Measurements from ENCODE around the gene GPR42.
"Not testable (repeated sequence)": the region's sequence is repeated elsewhere in the genome, so short reads cannot be mapped to it uniquely, and the experiment has no call there.

Gene GPR42

DNA sequence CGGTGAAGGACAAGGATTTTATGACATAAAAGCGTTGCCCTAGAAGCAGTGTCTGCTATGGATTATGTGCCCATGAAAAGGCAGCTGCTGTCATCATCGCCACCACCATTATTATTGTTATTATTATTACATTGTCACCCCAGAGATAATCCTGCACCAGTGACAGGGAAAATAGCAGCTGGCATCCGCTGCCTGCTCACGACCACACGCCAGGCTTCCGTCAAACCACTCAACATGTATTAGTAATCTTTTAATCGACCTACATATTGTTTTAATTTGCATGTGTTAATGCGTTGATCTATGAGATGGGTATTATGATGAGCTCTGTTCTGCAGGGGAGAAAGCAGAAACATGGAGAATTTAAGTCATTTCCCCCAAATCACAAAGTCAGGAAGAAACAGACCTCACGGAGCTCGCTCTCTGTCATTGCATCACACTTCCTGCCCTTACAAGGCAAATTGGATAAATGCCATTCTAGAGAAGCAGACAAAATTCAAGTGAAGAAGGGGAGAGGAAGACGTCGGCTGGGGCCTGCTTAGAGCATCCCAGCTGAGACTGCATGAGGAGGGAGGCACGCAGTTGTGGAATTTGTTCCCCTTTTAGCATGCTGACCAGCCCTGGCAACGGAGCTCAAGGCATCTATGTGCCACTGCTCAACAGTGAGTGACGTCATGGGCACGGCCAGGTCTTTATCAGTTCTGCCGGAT lies 12.8 kb upstream of the GPR42 start, which contains the start of gene FFAR3:
TSS of gene FFAR3 (plus strand) at position 594 of the 707 bp plus-strand sequence. CDS start 431 bp downstream, outside the sequence.
- peak; percentile 59 to 86 for DNase-seq (ENCODE audit: low read depth in 2 of 2)
- TF ChIP-seq, protein P1, sequence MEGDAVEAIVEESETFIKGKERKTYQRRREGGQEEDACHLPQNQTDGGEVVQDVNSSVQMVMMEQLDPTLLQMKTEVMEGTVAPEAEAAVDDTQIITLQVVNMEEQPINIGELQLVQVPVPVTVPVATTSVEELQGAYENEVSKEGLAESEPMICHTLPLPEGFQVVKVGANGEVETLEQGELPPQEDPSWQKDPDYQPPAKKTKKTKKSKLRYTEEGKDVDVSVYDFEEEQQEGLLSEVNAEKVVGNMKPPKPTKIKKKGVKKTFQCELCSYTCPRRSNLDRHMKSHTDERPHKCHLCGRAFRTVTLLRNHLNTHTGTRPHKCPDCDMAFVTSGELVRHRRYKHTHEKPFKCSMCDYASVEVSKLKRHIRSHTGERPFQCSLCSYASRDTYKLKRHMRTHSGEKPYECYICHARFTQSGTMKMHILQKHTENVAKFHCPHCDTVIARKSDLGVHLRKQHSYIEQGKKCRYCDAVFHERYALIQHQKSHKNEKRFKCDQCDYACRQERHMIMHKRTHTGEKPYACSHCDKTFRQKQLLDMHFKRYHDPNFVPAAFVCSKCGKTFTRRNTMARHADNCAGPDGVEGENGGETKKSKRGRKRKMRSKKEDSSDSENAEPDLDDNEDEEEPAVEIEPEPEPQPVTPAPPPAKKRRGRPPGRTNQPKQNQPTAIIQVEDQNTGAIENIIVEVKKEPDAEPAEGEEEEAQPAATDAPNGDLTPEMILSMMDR (IDR thresholded peaks at IDR 0.05; ENCODE audit: low read depth, low read length), result no peak

DNA sequence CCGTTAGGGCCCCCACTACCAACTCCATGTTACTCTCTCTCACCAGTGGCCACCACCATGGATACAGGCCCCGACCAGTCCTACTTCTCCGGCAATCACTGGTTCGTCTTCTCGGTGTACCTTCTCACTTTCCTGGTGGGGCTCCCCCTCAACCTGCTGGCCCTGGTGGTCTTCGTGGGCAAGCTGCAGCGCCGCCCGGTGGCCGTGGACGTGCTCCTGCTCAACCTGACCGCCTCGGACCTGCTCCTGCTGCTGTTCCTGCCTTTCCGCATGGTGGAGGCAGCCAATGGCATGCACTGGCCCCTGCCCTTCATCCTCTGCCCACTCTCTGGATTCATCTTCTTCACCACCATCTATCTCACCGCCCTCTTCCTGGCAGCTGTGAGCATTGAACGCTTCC lies 12.0 kb upstream of the GPR42 start:
- not testable (repeated sequence) for H3K4me3 ChIP-seq (replicated peaks in 1 of 2; ENCODE audit: low read depth in 2 of 2, low read length in 2 of 2); DNase-seq (ENCODE audit: low read depth in 2 of 2)

More for the DNA sequence above, 12.8 kb upstream of the GPR42 start, which contains the start of gene FFAR3:
- no peak within 1 kb of the TSS for H3K4me3 ChIP-seq (replicated peaks in 1 of 2; ENCODE audit: low read depth in 2 of 2, low read length in 2 of 2)

DNA sequence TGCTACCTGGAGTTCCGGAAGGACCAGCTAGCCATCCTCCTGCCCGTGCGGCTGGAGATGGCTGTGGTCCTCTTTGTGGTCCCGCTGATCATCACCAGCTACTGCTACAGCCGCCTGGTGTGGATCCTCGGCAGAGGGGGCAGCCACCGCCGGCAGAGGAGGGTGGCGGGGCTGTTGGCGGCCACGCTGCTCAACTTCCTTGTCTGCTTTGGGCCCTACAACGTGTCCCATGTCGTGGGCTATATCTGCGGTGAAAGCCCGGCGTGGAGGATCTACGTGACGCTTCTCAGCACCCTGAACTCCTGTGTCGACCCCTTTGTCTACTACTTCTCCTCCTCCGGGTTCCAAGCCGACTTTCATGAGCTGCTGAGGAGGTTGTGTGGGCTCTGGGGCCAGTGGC lies 11.5 kb upstream of the GPR42 start:
- DNase-seq (ENCODE audit: low read depth in 2 of 2); H3K4me3 ChIP-seq (replicated peaks in 1 of 2; ENCODE audit: low read depth in 2 of 2, low read length in 2 of 2): not testable (repeated sequence)

DNA sequence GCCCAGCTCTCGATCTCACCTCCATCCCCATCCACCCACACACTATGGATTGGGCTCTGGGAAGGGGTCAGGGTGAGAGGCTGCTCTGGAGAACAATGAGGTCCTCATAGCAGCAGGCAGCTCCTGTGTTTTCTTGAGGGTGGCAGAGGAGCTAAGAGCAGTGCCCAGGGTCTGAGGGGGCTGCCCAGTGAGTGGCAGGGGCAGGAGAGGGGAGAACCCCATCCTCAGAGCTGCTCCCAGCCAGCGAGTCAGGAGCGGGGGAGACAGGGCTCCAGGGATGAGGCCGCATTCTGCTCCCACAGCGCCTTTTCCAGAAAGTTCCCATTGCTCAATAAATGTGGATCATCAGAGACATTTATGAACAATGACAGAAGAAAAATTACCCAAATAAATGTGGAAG lies 10.8 kb upstream of the GPR42 start:
- H3K4me3 ChIP-seq (replicated peaks in 1 of 2; ENCODE audit: low read depth in 2 of 2, low read length in 2 of 2); DNase-seq (ENCODE audit: low read depth in 2 of 2): not testable (repeated sequence)

DNA sequence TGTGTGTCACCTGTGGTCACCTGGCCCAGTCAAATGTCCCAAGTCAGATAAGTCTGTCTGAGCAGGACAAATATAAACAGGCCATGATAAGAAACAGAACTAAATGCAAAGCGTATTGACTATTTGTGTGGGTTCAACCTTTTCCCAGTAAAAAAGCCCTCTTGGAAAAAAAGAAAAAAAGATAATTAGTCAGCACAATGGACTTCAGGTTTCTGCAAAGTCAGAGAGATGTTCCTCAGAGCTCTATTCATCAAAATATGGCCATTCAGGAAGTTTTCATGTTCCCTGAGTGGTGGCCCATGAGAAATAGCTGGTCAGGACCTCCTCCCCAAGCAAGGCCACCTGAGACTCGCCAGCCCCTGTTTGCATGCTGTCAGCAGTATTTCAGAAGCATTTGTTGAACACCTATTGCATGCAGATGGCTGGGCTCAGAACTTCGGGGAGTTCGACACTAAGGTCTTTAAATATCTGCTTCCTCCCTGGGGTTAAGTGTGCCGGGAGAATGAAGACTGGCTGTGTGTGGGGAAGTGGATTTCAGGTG lies 9.9 kb upstream of the GPR42 start:
- no peak overlapping the region for H3K4me3 ChIP-seq (replicated peaks in 1 of 2; ENCODE audit: low read depth in 2 of 2, low read length in 2 of 2)
- DNase-seq (ENCODE audit: low read depth in 2 of 2), result no peak
- TF ChIP-seq, protein P1 (IDR thresholded peaks at IDR 0.05; ENCODE audit: low read depth, low read length), result no peak

DNA sequence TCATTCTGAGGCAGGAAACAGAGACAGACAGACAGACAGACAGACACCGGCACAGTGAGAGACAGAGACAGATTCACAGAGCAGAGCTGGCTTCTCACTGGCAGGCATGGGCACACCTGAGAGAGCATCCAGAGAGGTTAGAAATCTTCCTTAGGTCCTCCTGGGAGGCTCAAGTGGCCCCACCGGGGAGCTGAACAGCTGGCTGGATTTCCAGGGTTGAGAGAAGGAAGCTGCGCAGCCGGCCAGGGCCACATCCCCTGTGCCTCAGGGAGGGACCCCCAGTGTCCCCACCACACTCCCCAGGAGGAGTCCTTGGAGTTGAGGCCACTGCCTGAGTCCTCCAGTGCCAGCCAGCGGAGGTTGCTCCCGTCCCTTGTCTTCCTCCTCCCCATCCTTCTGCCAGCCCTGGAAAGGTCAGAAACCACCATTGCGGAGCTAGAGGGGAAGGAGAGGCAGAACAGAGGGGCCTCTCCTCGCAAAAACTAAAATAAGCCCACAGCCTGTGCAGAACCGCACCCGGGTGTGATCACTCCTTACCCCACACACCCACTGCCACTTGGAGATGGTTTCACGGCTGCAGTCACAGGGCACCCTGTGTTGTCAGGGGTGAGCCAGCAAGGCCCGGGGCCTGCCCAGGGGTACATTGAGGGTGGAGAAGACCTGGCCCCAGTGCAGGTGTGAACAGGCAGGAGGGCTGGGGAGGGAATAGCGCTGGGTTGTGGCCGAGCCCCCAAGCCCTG lies 8.4 kb upstream of the GPR42 start:
- TF ChIP-seq, protein P1 (IDR thresholded peaks at IDR 0.05; ENCODE audit: low read depth, low read length), result no peak
- H3K4me3 ChIP-seq (replicated peaks in 1 of 2; ENCODE audit: low read depth in 2 of 2, low read length in 2 of 2), result no peak overlapping the region
- DNase-seq (ENCODE audit: low read depth in 2 of 2), result no peak

DNA sequence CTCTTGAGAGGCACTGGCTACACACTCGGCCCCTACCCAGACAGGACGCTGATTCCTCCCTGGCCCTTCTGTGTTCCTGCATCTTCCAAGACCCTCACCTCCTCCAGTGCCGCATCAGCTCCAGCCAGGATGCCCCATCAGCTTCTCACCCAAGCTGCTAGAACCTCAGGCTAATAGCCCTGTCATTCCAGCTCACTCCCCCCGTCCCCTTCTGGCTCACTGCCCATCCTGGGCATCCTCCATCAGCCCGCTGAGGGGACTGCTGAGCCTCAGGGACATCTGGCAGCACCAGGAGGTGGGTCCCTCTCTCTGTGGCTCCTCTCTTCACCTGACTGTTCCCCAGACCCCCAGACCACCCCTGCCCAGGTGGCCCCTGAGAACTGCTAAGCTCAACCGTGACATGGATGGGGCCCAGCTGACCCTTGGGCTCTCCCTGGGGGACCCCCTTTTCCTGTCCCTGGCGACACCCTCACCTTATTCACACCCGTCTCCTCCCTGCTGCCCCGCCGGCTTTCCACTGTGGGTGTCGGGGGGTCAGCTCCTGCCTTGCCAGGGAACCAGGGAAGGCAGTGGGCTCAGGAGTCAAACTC lies 7.8 kb upstream of the GPR42 start:
- TF ChIP-seq, protein P1 (IDR thresholded peaks at IDR 0.05; ENCODE audit: low read depth, low read length), result no peak
- DNase-seq (ENCODE audit: low read depth in 2 of 2), result no peak
- H3K4me3 ChIP-seq (replicated peaks in 1 of 2; ENCODE audit: low read depth in 2 of 2, low read length in 2 of 2), result no peak overlapping the region
